ENCODE results near the gene OBI1. TPM values are rescaled to one million over a fixed set of nuclear protein-coding genes. Genes with fewer than 3 reads are reported as not detected.

The OBI1 gene
- total RNA-seq: 10.0 TPM
- long read RNA-seq, transcript RNF219-201 (6 exons, 3,529 nt): major isoform, 32 of 35 reads
- long read RNA-seq, partial matches to known transcripts: 0 of 35 reads
- long read RNA-seq, other reads (novel, unspliced or antisense): 3 of 35 reads

DNA sequence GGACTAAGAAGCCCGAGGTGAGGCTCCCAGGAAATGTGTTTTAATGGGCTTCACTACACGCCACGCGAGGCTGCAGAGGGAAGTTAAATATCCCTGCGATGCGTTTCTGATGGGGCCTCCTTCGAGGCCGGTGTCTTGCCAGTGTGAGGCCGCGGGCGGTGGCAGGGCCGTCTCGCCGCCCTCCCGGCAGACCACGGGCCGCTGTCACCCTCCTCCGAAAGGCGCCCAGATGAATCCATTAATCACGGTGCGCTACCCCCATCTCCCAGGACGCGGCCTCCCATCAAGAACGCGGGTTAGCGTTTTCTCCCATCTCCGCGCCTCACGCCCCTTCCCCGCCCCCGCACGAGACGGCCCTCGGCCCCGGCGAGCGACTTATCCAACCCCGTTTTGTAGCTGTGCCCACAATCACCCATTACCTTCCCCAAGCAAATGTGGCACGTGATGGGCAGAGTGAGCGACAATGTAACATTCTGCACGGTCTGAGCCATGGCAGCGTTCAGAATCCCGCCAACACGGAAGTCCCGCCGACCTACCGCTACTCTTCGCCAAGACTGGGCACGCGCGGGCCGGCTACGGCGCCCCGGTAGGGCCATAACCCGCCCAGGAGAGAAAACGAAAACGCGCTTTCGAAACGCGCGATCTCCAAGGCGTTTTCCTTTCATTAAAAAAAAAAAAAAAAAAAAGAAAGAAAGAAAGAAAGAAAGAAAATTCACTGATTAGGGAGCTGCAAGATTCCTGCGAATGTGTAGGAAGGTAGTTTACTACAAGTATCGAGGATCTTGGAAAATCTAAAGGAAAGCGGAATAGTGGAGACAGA, at the start of gene OBI1:
Gene OBI1, minus strand, starts transcription at position 526 of the 820 bp plus-strand sequence. Its CDS starts 35 bp downstream, at position 491.
- no peaks in the 10 kb centered on the region for H3K9me3 ChIP-seq (replicated peaks)
- H3K27me3 ChIP-seq (ENCODE audit: low read depth): no peaks in the 10 kb centered on the region
- DNase-seq: peak; percentile 93
- intact Hi-C loops (cut with micrococcal nuclease): no loop called here
- no peaks in the 10 kb centered on the region for H3K36me3 ChIP-seq
- peak within 1 kb of the TSS; percentile 98 for H3K4me3 ChIP-seq
- H3K4me1 ChIP-seq: peaks cover 56% of the 10 kb centered on the region
- peak within 1 kb of the TSS; percentile 79 for H3K27ac ChIP-seq (replicated peaks)
- TF ChIP-seq CTCF (IDR thresholded peaks at IDR 0.05; ENCODE audit: borderline replicate concordance): no peak

DNA sequence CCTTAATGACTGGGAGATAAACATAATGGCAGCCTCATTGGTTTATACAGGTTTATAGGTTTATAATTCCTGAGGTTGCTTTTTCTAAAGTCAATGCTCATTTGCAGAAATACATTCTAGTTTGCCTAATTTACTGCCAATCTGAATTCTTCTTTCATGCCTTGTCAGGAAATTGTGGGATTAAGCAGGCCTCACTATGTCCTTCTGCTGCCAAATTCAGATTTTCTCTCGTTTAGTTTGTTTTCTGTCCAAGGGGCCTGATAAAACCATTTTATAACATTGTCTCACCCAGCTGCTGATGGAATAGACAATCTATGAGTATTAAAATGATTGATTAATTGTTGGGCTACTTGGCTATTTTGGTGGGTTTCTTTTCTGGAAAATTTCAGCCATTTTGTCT, 42.4 kb upstream of the OBI1 start:
- Histone ChIP-seq H3K4me1 (no peaks in the 10 kb centered on the region), H3K9me3 (replicated peaks) (peaks cover 9% of the 10 kb centered on the region), H3K4me3 (no peak overlapping the region), H3K36me3 (no peaks in the 10 kb centered on the region), H3K27me3 (ENCODE audit: low read depth) (peaks cover 16% of the 10 kb centered on the region), H3K27ac (replicated peaks) (no peak overlapping the region)
- intact Hi-C loops (cut with micrococcal nuclease): no loop called here
- no peak for DNase-seq
- TF ChIP-seq CTCF (IDR thresholded peaks at IDR 0.05; ENCODE audit: borderline replicate concordance): no peak

- TF ChIP-seq CTCF (IDR thresholded peaks at IDR 0.05; ENCODE audit: borderline replicate concordance): no peak
- DNase-seq: no peak
- intact Hi-C loops (cut with micrococcal nuclease): no loop called here
- Histone ChIP-seq H3K27me3 (ENCODE audit: low read depth) (peaks cover 16% of the 10 kb centered on the region), H3K9me3 (replicated peaks) (peaks cover 9% of the 10 kb centered on the region), H3K4me1 (no peaks in the 10 kb centered on the region), H3K4me3 (no peak overlapping the region), H3K36me3 (no peaks in the 10 kb centered on the region), H3K27ac (replicated peaks) (no peak overlapping the region)
Observed at GRCh38 chr13:78700121-78700910, 41.4 kb upstream of the OBI1 start.

DNA sequence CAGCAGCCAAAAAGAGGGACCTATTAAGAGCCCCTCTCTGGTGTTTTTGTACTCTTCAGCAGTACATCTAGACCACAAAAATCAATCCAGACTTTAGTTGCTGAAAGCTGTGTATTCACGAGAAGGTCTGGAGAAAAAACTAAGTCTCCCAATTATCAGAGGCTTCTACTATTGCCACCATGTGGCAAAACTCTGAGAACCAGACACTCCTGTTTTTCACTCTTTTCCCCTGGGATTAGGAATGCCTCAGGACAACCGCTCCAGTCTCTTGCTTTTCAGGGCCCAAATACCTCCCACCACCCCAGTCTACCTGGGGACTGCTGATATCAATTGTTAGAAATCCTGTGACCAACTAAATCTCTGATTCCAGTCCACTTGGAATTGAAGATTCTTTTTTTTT, 30.1 kb upstream of the OBI1 start:
- DNase-seq: no peak
- TF ChIP-seq CTCF (IDR thresholded peaks at IDR 0.05; ENCODE audit: borderline replicate concordance): peak; percentile 55
- H3K36me3 ChIP-seq: no peaks in the 10 kb centered on the region
- peaks cover 18% of the 10 kb centered on the region for H3K27me3 ChIP-seq (ENCODE audit: low read depth)
- H3K27ac ChIP-seq (replicated peaks): no peak overlapping the region
- intact Hi-C loops (cut with micrococcal nuclease): no loop called here
- H3K4me3 ChIP-seq: no peak overlapping the region
- H3K4me1 ChIP-seq: no peaks in the 10 kb centered on the region
- H3K9me3 ChIP-seq (replicated peaks): peaks cover 4% of the 10 kb centered on the region

DNA sequence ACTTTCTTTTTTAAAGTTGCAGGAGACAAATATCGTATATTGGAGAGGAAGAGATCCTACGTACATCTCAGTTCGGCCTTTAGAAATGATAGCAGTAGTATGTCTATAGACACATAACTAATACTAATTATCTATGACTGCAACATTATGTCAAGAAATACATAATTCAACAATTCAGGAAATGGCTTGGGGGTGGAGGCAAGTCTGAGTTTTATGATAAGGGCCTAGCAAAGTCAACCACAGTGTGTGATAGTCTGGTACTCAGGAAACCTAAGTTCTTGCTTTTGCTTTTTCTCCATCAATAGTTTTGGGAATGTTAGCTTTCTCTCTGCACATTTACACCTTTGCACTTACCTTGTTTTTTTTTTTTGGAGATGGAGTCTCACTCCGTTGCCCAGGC, 27.5 kb upstream of the OBI1 start:
- intact Hi-C loops (cut with micrococcal nuclease): no loop called here
- no peaks in the 10 kb centered on the region for H3K4me1 ChIP-seq

More for the DNA sequence above, 27.5 kb upstream of the OBI1 start:
- no peak for TF ChIP-seq CTCF (IDR thresholded peaks at IDR 0.05; ENCODE audit: borderline replicate concordance)
- Histone ChIP-seq H3K4me3 (no peak overlapping the region), H3K36me3 (no peaks in the 10 kb centered on the region), H3K9me3 (replicated peaks) (peaks cover 8% of the 10 kb centered on the region), H3K27ac (replicated peaks) (no peak overlapping the region), H3K27me3 (ENCODE audit: low read depth) (peaks cover 8% of the 10 kb centered on the region)
- DNase-seq: no peak

Measured in left ventricle myocardium inferior (tissue), 1 donor.